ENCODE measurements around the gene CCDC102A. TPM values are rescaled to one million over a fixed set of nuclear protein-coding genes. Genes with fewer than 3 reads are reported as not detected.
A peak's percentile ranks its signal among the peaks of the same experiment; 100 is the strongest.
"Not testable (repeated sequence)": the region's sequence is repeated elsewhere in the genome, so short reads cannot be mapped to it uniquely, and the experiment has no call there.

Gene CCDC102A
- total RNA-seq, 1 donor from 2014 or later, result 11.3 TPM

- H3K4me3 ChIP-seq, result no peak overlapping the region
- ATAC-seq (no peak), DNase-seq (no peak)
- H3K4me1 ChIP-seq, result no peaks in the 10 kb centered on the region
- no peak overlapping the region for H3K27ac ChIP-seq
- H3K36me3 ChIP-seq, result no peaks in the 10 kb centered on the region
- peaks cover 4% of the 10 kb centered on the region for H3K27me3 ChIP-seq
- no peaks in the 10 kb centered on the region for H3K9me3 ChIP-seq
- TF ChIP-seq, protein P1, sequence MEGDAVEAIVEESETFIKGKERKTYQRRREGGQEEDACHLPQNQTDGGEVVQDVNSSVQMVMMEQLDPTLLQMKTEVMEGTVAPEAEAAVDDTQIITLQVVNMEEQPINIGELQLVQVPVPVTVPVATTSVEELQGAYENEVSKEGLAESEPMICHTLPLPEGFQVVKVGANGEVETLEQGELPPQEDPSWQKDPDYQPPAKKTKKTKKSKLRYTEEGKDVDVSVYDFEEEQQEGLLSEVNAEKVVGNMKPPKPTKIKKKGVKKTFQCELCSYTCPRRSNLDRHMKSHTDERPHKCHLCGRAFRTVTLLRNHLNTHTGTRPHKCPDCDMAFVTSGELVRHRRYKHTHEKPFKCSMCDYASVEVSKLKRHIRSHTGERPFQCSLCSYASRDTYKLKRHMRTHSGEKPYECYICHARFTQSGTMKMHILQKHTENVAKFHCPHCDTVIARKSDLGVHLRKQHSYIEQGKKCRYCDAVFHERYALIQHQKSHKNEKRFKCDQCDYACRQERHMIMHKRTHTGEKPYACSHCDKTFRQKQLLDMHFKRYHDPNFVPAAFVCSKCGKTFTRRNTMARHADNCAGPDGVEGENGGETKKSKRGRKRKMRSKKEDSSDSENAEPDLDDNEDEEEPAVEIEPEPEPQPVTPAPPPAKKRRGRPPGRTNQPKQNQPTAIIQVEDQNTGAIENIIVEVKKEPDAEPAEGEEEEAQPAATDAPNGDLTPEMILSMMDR (IDR thresholded peaks at IDR 0.05), result no peak
- intact Hi-C loops (cut with DNase I), result no loop called here
Observed at GRCh38 chr16:57551057-57551456, 14.7 kb upstream of the CCDC102A start.

- ATAC-seq, result no peak
- no peaks in the 10 kb centered on the region for H3K9me3 ChIP-seq
- DNase-seq, result no peak
- intact Hi-C loops (cut with DNase I), result no loop called here
- H3K27ac ChIP-seq, result no peak overlapping the region
- no peaks in the 10 kb centered on the region for H3K36me3 ChIP-seq
- H3K4me3 ChIP-seq, result no peak overlapping the region
- H3K4me1 ChIP-seq, result no peaks in the 10 kb centered on the region
- H3K27me3 ChIP-seq, result peaks cover 4% of the 10 kb centered on the region
- TF ChIP-seq, protein P1 (IDR thresholded peaks at IDR 0.05), result no peak
Observed at GRCh38 chr16:57549730-57550129, 13.4 kb upstream of the CCDC102A start.

DNA sequence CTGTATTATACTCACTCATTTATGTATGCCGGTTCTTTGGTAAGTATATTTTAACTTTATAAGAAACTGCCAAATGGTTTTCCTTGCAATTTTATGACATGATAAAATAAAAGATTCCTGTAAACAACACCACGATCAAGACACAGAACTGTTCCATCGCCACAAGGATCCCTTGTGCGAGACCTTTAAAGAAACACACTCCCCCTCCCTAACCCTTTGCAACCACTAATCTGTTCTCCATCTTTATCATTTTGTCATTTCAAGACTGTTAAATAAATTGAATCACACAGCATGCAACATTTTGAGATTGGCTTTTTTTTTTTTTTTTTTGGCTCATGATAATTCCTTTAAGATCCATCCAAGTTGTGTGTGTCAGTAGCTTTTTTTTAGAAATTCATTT is 12.0 kb upstream of the CCDC102A start:
- Histone ChIP-seq H3K9me3 (no peaks in the 10 kb centered on the region), H3K36me3 (no peaks in the 10 kb centered on the region), H3K4me3 (no peak overlapping the region), H3K27me3 (peaks cover 4% of the 10 kb centered on the region), H3K4me1 (peaks cover 8% of the 10 kb centered on the region), H3K27ac (no peak overlapping the region)
- intact Hi-C loops (cut with DNase I), result no loop called here
- TF ChIP-seq, protein P1 (IDR thresholded peaks at IDR 0.05), result no peak
- ATAC-seq (no peak), DNase-seq (no peak)

GRCh38 chr16:57547524-57547923 is 11.2 kb upstream of the CCDC102A start:
- ATAC-seq; H3K36me3 ChIP-seq; DNase-seq; H3K9me3 ChIP-seq; intact Hi-C loops (cut with DNase I); H3K4me1 ChIP-seq; H3K4me3 ChIP-seq; H3K27me3 ChIP-seq; H3K27ac ChIP-seq: not testable (repeated sequence)

- Histone ChIP-seq H3K9me3 (no peaks in the 10 kb centered on the region), H3K27me3 (peaks cover 4% of the 10 kb centered on the region), H3K27ac (no peak overlapping the region), H3K4me3 (no peak overlapping the region), H3K4me1 (peaks cover 10% of the 10 kb centered on the region), H3K36me3 (no peaks in the 10 kb centered on the region)
- intact Hi-C loops (cut with DNase I), result no loop called here
- ATAC-seq (peak; percentile 89), DNase-seq (peak; percentile 52)
- TF ChIP-seq, protein P1 (IDR thresholded peaks at IDR 0.05), result no peak
Observed at GRCh38 chr16:57544124-57544653, 7.8 kb upstream of the CCDC102A start.

DNA sequence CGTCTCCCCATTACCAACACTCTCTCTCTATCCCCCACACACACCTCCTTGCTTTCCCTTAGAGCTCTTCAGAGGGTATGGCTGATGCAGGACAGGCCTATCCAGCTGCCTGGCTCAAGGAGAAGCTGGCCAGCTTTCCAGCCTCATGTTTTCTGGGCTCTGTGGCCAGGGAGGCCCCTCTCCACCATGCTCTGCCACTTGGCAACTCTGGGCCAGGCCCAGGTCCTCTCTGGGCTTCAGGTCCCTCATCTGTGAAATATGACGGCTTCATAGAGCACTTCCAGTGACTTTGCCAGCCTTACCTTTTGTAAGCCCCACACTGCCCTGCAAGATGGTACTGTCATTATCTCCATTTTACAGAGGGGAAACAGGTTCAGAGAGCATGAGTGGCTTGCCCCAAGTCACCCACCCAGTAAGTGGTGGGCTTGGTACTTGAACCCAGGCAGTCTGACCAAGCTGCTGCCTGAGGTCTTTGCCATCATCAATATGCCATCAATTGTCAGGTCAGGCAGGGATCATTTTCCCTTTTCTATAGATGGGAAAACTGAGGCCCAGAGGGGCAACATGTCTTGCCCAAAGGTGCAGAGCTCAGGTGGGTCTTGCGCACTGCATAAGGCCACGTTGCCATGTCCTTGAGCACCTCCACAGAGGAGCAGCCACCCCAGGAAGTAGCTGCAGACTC is 5.5 kb upstream of the CCDC102A start:
- TF ChIP-seq, protein P1 (IDR thresholded peaks at IDR 0.05), result no peak
- Histone ChIP-seq H3K4me3 (peak overlapping the region; percentile 5), H3K9me3 (no peaks in the 10 kb centered on the region), H3K27ac (no peak overlapping the region), H3K27me3 (peaks cover 2% of the 10 kb centered on the region), H3K36me3 (no peaks in the 10 kb centered on the region), H3K4me1 (peaks cover 22% of the 10 kb centered on the region)
- intact Hi-C loops (cut with DNase I), result no loop called here
- DNase-seq (no peak), ATAC-seq (no peak)

Data from upper lobe of right lung (tissue), 1 donor.